HepG2 (cell line): ENCODE results near the gene PCDHGB2. TPM values are rescaled to one million over a fixed set of nuclear protein-coding genes. Genes with fewer than 3 reads are reported as not detected.

Experiments
- AKAP8 ChIP-seq: sonication (generic); formaldehyde crosslinking; IDR thresholded peaks from 2 replicates; pipeline ENCODE4 v1.5.1; 2020; ENCODE audit warnings: mild to moderate bottlenecking, missing genetic modification reagents
- EP300 ChIP-seq, 3 experiments: sonication (generic) in 1 of 3; formaldehyde crosslinking in 1 of 3; IDR thresholded peaks; 2 replicates each; pipeline versions ENCODE4 v1.5.1 to v1.6.1; 2011 to 2020; ENCODE audit warnings: low read depth in 2 of 3, low read length in 2 of 3, borderline replicate concordance in 1 of 3, improper control_type of control experiment in 1 of 3, mild to moderate bottlenecking in 1 of 3, missing genetic modification reagents in 1 of 3, moderate library complexity in 1 of 3
- FOXC1 ChIP-seq: sonication (generic); formaldehyde crosslinking; IDR thresholded peaks from 2 replicates; pipeline ENCODE4 v1.8.0; 2022; ENCODE audit warnings: mild to moderate bottlenecking, missing genetic modification reagents, borderline replicate concordance
- GMEB2 ChIP-seq: IDR thresholded peaks from 2 replicates; pipeline ENCODE4 v1.6.1; 2016; ENCODE audit warnings: missing biosample characterization, missing genetic modification reagents, low read depth
- HDAC2 ChIP-seq: sonication (generic); formaldehyde crosslinking; IDR thresholded peaks from 2 replicates; pipeline ENCODE4 v1.4.0; 2020; ENCODE audit warnings: missing genetic modification reagents
- LCORL ChIP-seq, 2 experiments: fragments of 450-650 bp in 1 of 2; sonication (generic) in 1 of 2; formaldehyde crosslinking in 1 of 2; IDR thresholded peaks; 2 replicates each; pipeline versions ENCODE4 v1.5.0 to v1.6.1; 2017 to 2020; ENCODE audit warnings: antibody characterized with exemption in 1 of 2, missing genetic modification reagents in 1 of 2
- MBD4 ChIP-seq: IDR thresholded peaks from 2 replicates; pipeline ENCODE4 v1.6.1; 2012; ENCODE audit warnings: low read length, inconsistent platforms, borderline replicate concordance
- NFKB2 ChIP-seq: sonication (generic); formaldehyde crosslinking; IDR thresholded peaks from 2 replicates; pipeline ENCODE4 v1.4.0; 2020; ENCODE audit warnings: missing genetic modification reagents, borderline replicate concordance
- POGZ ChIP-seq: sonication (generic); formaldehyde crosslinking; IDR thresholded peaks from 2 replicates; pipeline ENCODE4 v1.4.0; 2020; ENCODE audit warnings: mild to moderate bottlenecking, missing genetic modification reagents
- RFX1 ChIP-seq: fragments of 450-650 bp; IDR thresholded peaks from 2 replicates; pipeline ENCODE4 v1.6.1; 2017
- SMAD9 ChIP-seq: sonication (generic); formaldehyde crosslinking; IDR thresholded peaks from 2 replicates; pipeline ENCODE4 v1.5.1; 2020; ENCODE audit warnings: mild to moderate bottlenecking, missing genetic modification reagents
- SSRP1 ChIP-seq: IDR thresholded peaks from 2 replicates; pipeline ENCODE4 v1.6.1; 2016; ENCODE audit warnings: control low read depth
- TBP ChIP-seq: sonication (generic); formaldehyde crosslinking; IDR thresholded peaks from 2 replicates; pipeline ENCODE4 v1.5.0; 2020; ENCODE audit warnings: missing genetic modification reagents
- TEAD3 ChIP-seq: optimal IDR thresholded peaks from 2 replicates; pipeline ENCODE3; 2016; ENCODE audit warnings: borderline replicate concordance
- ZNF280B ChIP-seq: sonication (generic); formaldehyde crosslinking; IDR thresholded peaks from 2 replicates; pipeline ENCODE4 v1.5.0; 2020; ENCODE audit warnings: missing genetic modification reagents, mild to moderate bottlenecking, borderline replicate concordance
- ZNF441 ChIP-seq: sonication (generic); formaldehyde crosslinking; IDR thresholded peaks from 2 replicates; pipeline ENCODE4 v1.7.0; 2021; ENCODE audit warnings: missing genetic modification reagents, borderline replicate concordance
- ZNF570 ChIP-seq: sonication (generic); formaldehyde crosslinking; IDR thresholded peaks from 2 replicates; pipeline ENCODE4 v1.4.0; 2020; ENCODE audit warnings: mild to moderate bottlenecking, missing genetic modification reagents, borderline replicate concordance
- polyA plus RNA-seq, 8 experiments: library from polyadenylated mRNA; depleted of rRNA in 3 of 8; stranded (reverse) in 7 of 8; unstranded in 1 of 8; fragments of >200 nt; fragmentation: Illumina TruSeq in 4 of 8; extraction: Trizol in 4 of 8; gene quantifications; 2 replicates each; pipeline versions ENCODE4 v1.2.1 to v1.2.3, GENCODE V29; 2011 to 2016; ENCODE audit warnings: low read depth in 4 of 8, missing spikeins in 1 of 8, mixed read lengths in 1 of 8; ENCODE audit not compliant: insufficient read depth in 1 of 8
- total RNA-seq, 5 experiments: library from RNA; depleted of rRNA; stranded (reverse); fragments of >200 nt; fragmentation: Illumina TruSeq; extraction: Trizol; gene quantifications; 2 replicates each; pipeline ENCODE4 v1.2.3, GENCODE V29; 2016; ENCODE audit warnings: low read depth in 1 of 5
- TF ChIP-seq, protein P1 (sequence below): sonication (generic); formaldehyde crosslinking; IDR thresholded peaks from 2 replicates; pipeline ENCODE4 v1.5.0; 2020; ENCODE audit warnings: mild to moderate bottlenecking, missing genetic modification reagents
- TF ChIP-seq, protein P2 (sequence below): sonication (generic); formaldehyde crosslinking; IDR thresholded peaks from 2 replicates; pipeline ENCODE4 v1.4.0; 2020; ENCODE audit warnings: mild to moderate bottlenecking, missing genetic modification reagents
- TF ChIP-seq, protein P3 (sequence below): sonication (generic); formaldehyde crosslinking; IDR thresholded peaks from 2 replicates; pipeline ENCODE4 v1.4.0; 2020; ENCODE audit warnings: missing genetic modification reagents

Gene PCDHGB2
- total and polyA plus RNA-seq, 2 of the 13 experiments (the other 11 are each of a cell fraction or from before 2014, with no cell fraction given), result 0.64 to 0.82 TPM

DNA sequence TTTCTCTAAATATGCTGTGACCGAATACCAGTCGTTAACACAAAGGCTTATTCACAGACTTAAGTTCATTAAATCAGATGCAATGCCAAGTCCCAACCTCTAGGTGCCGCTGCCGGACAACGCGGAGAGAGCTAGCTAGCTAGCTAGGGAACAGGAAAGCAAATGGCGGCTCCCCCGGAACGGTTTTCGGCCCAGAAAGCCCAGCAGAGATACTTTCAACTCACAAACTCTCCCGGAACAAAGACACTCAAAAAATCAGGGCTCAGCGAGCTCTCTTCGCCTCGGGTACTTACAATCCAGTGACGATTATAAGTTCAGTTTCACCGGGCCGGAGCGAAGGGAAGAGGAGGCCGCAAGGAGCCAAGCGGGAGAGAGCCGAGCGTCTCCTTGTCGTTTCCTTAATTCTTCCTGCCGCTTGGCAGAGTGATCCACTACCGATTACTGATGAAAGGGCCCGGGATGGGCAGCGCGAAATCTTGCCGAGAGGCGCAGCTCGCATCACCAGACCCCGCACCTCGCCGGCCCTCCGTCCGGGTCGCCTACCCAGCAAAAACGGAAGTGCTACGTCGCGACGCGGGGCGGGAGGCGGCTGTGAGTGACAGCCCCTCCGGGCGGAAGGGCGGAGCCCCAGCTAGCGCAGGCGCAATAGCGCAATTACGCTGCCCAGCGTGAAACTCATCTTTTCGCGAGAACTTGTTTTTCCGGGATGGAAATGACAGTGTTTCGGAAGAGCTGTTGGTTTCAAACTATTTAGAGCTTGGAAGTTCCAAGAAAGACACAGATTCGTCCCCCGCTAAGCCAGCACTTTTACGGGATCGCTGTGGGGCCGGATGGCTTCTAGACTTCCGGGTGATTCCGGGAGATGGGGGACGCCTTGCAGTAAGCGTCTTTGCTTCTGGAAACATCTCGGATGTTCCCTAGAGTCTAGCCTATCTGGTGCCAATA is 39.3 kb upstream of the PCDHGB2 start, which contains the start of gene TAF7 (continued):
- no peak for TF ChIP-seq TEAD3
- no peak for TF ChIP-seq HDAC2 (CRISPR knock-in tag)
- no peak for TF ChIP-seq SMAD9 (CRISPR knock-in tag)
- no peak for TF ChIP-seq TBP (CRISPR knock-in tag)
- TF ChIP-seq FOXC1, result peak; percentile 79; the same call in 1 of the 2 replicates
- no peak for TF ChIP-seq RFX1
- TF ChIP-seq, protein P1, sequence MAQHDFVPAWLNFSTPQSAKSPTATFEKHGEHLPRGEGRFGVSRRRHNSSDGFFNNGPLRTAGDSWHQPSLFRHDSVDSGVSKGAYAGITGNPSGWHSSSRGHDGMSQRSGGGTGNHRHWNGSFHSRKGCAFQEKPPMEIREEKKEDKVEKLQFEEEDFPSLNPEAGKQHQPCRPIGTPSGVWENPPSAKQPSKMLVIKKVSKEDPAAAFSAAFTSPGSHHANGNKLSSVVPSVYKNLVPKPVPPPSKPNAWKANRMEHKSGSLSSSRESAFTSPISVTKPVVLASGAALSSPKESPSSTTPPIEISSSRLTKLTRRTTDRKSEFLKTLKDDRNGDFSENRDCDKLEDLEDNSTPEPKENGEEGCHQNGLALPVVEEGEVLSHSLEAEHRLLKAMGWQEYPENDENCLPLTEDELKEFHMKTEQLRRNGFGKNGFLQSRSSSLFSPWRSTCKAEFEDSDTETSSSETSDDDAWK (CRISPR knock-in tag), result no peak
- TF ChIP-seq, protein P2, sequence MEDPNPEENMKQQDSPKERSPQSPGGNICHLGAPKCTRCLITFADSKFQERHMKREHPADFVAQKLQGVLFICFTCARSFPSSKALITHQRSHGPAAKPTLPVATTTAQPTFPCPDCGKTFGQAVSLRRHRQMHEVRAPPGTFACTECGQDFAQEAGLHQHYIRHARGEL (CRISPR knock-in tag), result no peak
- no peak for TF ChIP-seq EP300 (IDR thresholded peaks at IDR 0.05; ENCODE audit: low read depth in 2 of 2, low read length in 2 of 2)
- TF ChIP-seq EP300 (CRISPR knock-in tag; IDR thresholded peaks at IDR 0.05; ENCODE audit: borderline replicate concordance), result no peak
- TF ChIP-seq LCORL (IDR thresholded peaks at IDR 0.05), result no peak
- TF ChIP-seq LCORL (CRISPR knock-in tag; IDR thresholded peaks at IDR 0.05), result peak; percentile 62; the same call in 1 of the 2 replicates
- peak; percentile 83 for TF ChIP-seq GMEB2
- peak; percentile 86; the same call in 1 of the 2 replicates for TF ChIP-seq ZNF280B
- TF ChIP-seq SSRP1 (CRISPR knock-in tag), result no peak
- no peak for TF ChIP-seq MBD4
- peak; percentile 84 for TF ChIP-seq POGZ (CRISPR knock-in tag)
- TF ChIP-seq ZNF570 (CRISPR knock-in tag), result 0 out of 2 replicates have a peak, but pooled peaks have one; percentile 56
- peak; percentile 93; the same call in 1 of the 2 replicates for TF ChIP-seq NFKB2
- TF ChIP-seq AKAP8 (CRISPR knock-in tag), result no peak; the same call in 1 of the 2 replicates
- TF ChIP-seq, protein P3, sequence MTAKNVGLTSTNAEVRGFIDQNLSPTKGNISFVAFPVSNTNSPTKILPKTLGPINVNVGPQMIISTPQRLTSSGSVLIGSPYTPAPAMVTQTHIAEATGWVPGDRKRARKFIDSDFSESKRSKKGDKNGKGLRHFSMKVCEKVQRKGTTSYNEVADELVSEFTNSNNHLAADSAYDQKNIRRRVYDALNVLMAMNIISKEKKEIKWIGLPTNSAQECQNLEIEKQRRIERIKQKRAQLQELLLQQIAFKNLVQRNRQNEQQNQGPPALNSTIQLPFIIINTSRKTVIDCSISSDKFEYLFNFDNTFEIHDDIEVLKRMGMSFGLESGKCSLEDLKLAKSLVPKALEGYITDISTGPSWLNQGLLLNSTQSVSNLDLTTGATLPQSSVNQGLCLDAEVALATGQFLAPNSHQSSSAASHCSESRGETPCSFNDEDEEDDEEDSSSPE (CRISPR knock-in tag), result peak; percentile 71
- TF ChIP-seq ZNF441 (CRISPR knock-in tag), result peak; percentile 43; the same call in 1 of the 2 replicates
